DND-41 (cell line): ENCODE measurements around the gene TMEM225.

Experiments
- ATAC-seq: fragments of 200-7000 bp; cut with Tn5 transposase; 3 replicates; pipeline ENCODE4 v1.9.1; 2021; ENCODE audit warnings: low read depth; ENCODE audit not compliant: insufficient read depth
- DNase-seq: peaks from one replicate; pipeline ENCODE4 v3.0.0-alpha.2; 2020
- H2AFZ ChIP-seq: 2 replicates; pipeline ENCODE4 v1.6.0; 2012; ENCODE audit warnings: low read depth, low read length
- H3K27ac ChIP-seq: 2 replicates; pipeline ENCODE4 v1.5.1; 2012; ENCODE audit warnings: low read length, inconsistent platforms
- H3K27me3 ChIP-seq: fragments of 200-600 bp; sonication (generic); 2 replicates; pipeline ENCODE4 v1.6.0; 2012; ENCODE audit warnings: low read length, mild to moderate bottlenecking, inconsistent platforms; ENCODE audit not compliant: insufficient read depth, poor library complexity
- H3K36me3 ChIP-seq: 2 replicates; pipeline ENCODE4 v1.5.1; 2012; ENCODE audit warnings: low read length, inconsistent platforms; ENCODE audit not compliant: insufficient read depth
- H3K4me1 ChIP-seq: 2 replicates; pipeline ENCODE4 v1.5.1; 2012; ENCODE audit warnings: mild to moderate bottlenecking, low read length; ENCODE audit not compliant: insufficient read depth
- H3K4me2 ChIP-seq: 2 replicates; pipeline ENCODE4 v1.6.0; 2012; ENCODE audit warnings: mild to moderate bottlenecking, moderate library complexity, low read length, inconsistent platforms; ENCODE audit not compliant: insufficient read depth
- H3K4me3 ChIP-seq, 2 experiments: fragments of 200-600 bp in 1 of 2; shearing (Covaris generic) in 1 of 2; 2 replicates each; pipeline ENCODE4 v1.5.1; 2012 to 2016; ENCODE audit warnings: inconsistent platforms in 2 of 2, low read length in 2 of 2, mild to moderate bottlenecking in 2 of 2, low read depth in 1 of 2, moderate library complexity in 1 of 2
- H3K79me2 ChIP-seq: 2 replicates; pipeline ENCODE4 v1.6.0; 2012; ENCODE audit warnings: low read length, inconsistent platforms; ENCODE audit not compliant: insufficient read depth
- H3K9ac ChIP-seq: 2 replicates; pipeline ENCODE4 v1.6.0; 2012; ENCODE audit warnings: low read depth, mild to moderate bottlenecking, inconsistent platforms, low read length, moderate library complexity
- H3K9me3 ChIP-seq: 2 replicates; pipeline ENCODE4 v1.5.1; 2012; ENCODE audit warnings: low read length, moderate library complexity, mild to moderate bottlenecking, inconsistent platforms; ENCODE audit not compliant: insufficient read depth, severe bottlenecking
- H4K20me1 ChIP-seq: 2 replicates; pipeline ENCODE4 v1.6.0; 2012; ENCODE audit warnings: low read length; ENCODE audit not compliant: insufficient read depth
- EZH2 ChIP-seq: IDR thresholded peaks from 3 replicates; pipeline ENCODE4 v1.6.1; 2012; ENCODE audit warnings: borderline replicate concordance, low read depth, mild to moderate bottlenecking, moderate library complexity, low read length, inconsistent platforms; ENCODE audit not compliant: severe bottlenecking
- TF ChIP-seq, protein P1 (sequence below): IDR thresholded peaks from 2 replicates; pipeline ENCODE4 v1.5.1; 2012; ENCODE audit warnings: borderline replicate concordance, low read length, moderate library complexity, mild to moderate bottlenecking; ENCODE audit not compliant: poor library complexity, severe bottlenecking; ENCODE audit errors: extremely low read depth

TMEM225 gene

DNA sequence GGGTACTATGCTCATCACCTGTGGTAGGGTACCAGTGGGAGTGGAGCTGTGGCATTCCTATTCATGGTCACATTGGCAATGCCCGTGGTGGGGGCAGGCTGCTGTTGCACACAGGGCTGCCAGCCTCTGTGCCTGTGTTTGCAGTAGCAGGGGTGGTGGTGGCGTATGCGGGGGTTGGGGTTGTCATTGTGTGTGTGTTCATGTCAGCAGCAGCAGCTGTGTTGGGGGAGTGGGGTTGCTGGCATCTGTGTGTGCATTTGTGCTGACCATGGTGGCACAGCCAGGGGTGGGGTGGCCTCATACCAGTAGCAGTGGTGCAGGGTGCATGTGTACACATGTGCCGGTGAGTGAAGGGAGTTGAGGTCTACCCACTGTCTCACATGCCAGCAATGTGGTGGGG is 34.4 kb downstream of the TMEM225 start:
- no peak for DNase-seq
- no peak overlapping the region for H3K9ac ChIP-seq
- H2AFZ ChIP-seq, result no peak overlapping the region
- H3K9me3 ChIP-seq, result no peaks in the 10 kb centered on the region
- H3K27ac ChIP-seq, result no peak overlapping the region
- peaks cover 4% of the 10 kb centered on the region for H3K27me3 ChIP-seq
- H3K4me3 ChIP-seq, result no peak overlapping the region
- H3K36me3 ChIP-seq, result no peaks in the 10 kb centered on the region
- no peaks in the 10 kb centered on the region for H3K4me1 ChIP-seq
- H4K20me1 ChIP-seq, result no peaks in the 10 kb centered on the region
- no peak for ATAC-seq
- TF ChIP-seq EZH2, result no peak
- TF ChIP-seq, protein P1, sequence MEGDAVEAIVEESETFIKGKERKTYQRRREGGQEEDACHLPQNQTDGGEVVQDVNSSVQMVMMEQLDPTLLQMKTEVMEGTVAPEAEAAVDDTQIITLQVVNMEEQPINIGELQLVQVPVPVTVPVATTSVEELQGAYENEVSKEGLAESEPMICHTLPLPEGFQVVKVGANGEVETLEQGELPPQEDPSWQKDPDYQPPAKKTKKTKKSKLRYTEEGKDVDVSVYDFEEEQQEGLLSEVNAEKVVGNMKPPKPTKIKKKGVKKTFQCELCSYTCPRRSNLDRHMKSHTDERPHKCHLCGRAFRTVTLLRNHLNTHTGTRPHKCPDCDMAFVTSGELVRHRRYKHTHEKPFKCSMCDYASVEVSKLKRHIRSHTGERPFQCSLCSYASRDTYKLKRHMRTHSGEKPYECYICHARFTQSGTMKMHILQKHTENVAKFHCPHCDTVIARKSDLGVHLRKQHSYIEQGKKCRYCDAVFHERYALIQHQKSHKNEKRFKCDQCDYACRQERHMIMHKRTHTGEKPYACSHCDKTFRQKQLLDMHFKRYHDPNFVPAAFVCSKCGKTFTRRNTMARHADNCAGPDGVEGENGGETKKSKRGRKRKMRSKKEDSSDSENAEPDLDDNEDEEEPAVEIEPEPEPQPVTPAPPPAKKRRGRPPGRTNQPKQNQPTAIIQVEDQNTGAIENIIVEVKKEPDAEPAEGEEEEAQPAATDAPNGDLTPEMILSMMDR, result no peak
- no peaks in the 10 kb centered on the region for H3K79me2 ChIP-seq
- H3K4me2 ChIP-seq, result no peak overlapping the region

DNA sequence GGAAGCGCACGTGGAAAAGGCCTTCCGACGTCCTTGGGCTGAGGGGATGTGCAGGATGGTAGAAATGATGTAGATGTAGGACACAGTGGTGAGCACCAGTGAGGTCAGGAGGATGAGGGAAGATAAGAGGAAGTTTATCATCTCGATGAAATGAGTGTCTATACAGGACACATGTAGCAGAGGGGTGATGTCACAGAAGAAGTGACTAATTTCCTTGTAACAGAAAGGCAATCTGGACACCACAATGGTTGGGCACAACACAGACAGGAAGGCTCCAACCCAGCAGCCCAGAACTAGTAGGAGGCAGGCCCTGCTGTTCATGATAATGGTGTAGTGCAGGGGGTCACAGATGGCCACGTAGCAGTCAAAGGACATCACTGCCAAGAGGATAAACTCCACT is 44.3 kb downstream of the TMEM225 start:
- Histone ChIP-seq H3K36me3 (no peaks in the 10 kb centered on the region), H3K9ac (no peak overlapping the region), H3K27me3 (peaks cover 5% of the 10 kb centered on the region), H3K79me2 (no peaks in the 10 kb centered on the region), H3K4me1 (no peaks in the 10 kb centered on the region), H3K9me3 (no peaks in the 10 kb centered on the region), H2AFZ (no peak overlapping the region), H3K4me2 (no peak overlapping the region), H4K20me1 (no peaks in the 10 kb centered on the region), H3K27ac (no peak overlapping the region), H3K4me3 (no peak overlapping the region)
- TF ChIP-seq, protein P1, result no peak
- no peak for TF ChIP-seq EZH2
- ATAC-seq, result no peak
- DNase-seq, result no peak

DNA sequence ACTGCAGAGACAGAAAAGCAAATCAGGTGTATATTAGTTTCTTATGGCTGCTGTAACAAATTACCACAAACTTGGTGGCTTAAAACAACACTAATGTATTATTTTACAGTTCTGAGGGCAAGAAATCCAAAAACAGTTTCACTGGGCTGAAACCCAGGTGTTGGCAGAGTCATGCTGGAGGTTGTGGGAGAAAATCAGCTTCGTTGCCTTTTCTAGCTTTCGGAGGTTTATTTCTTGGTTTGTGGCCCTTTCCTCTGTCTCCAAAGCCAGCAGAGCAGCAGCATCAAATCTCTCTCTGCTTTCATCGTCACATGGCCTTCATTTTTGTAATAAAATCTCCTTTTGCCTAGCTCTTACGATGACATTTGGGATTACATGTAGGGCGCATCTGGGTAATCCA is 46.3 kb downstream of the TMEM225 start:
- Histone ChIP-seq H3K4me1 (no peaks in the 10 kb centered on the region), H3K27ac (no peak overlapping the region), H2AFZ (no peak overlapping the region), H3K36me3 (no peaks in the 10 kb centered on the region), H3K9me3 (no peaks in the 10 kb centered on the region), H3K79me2 (no peaks in the 10 kb centered on the region), H3K4me2 (no peak overlapping the region), H4K20me1 (no peaks in the 10 kb centered on the region), H3K4me3 (no peak overlapping the region), H3K27me3 (peaks cover 5% of the 10 kb centered on the region), H3K9ac (no peak overlapping the region)
- DNase-seq (no peak), ATAC-seq (no peak)
- TF ChIP-seq EZH2, result no peak
- TF ChIP-seq, protein P1, result no peak

DNA sequence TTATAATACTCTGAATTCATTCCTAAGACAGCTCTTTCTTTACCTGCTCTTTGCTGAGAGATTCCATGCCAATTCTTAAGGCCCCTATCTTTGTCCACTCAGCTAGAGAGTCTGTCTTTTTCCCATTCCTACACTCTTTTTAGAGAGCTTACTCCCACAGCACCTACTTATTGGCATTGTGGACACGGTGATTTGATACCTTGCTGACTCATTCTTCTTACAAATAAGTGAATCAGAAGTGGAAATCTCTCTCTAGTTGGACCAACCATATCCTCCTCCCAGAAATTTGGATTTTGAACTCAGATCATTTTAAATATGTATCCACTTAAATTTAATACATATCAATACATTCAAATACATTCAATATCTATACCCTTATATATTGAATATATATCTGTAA is 46.8 kb downstream of the TMEM225 start:
- no peak overlapping the region for H3K9ac ChIP-seq
- peaks cover 5% of the 10 kb centered on the region for H3K27me3 ChIP-seq
- H3K4me2 ChIP-seq, result no peak overlapping the region
- H3K36me3 ChIP-seq, result no peaks in the 10 kb centered on the region
- H3K27ac ChIP-seq, result no peak overlapping the region
- H3K79me2 ChIP-seq, result no peaks in the 10 kb centered on the region
- no peaks in the 10 kb centered on the region for H4K20me1 ChIP-seq
- H3K4me1 ChIP-seq, result no peaks in the 10 kb centered on the region
- no peak overlapping the region for H3K4me3 ChIP-seq
- DNase-seq, result no peak
- no peaks in the 10 kb centered on the region for H3K9me3 ChIP-seq
- no peak for ATAC-seq
- TF ChIP-seq, protein P1, result no peak
- no peak for TF ChIP-seq EZH2
- no peak overlapping the region for H2AFZ ChIP-seq
